Spleen (tissue), 11 donors: ENCODE measurements around the gene SURF2. TPM values are rescaled to one million over a fixed set of nuclear protein-coding genes. Genes with fewer than 3 reads are reported as not detected.
A peak's percentile ranks its signal among the peaks of the same experiment; 100 is the strongest.

ENCODE experiments used
- DNase-seq: peaks from one replicate; pipeline ENCODE4 v3.0.0-alpha.2; 2020
- H3K27ac ChIP-seq, 8 donors: fragments of 200-600 bp; sonication (generic) in 7 of 8; 1 replicate in 4 of 8; 2 replicates in 4 of 8; pipeline versions ENCODE4 v1.5.0 to v1.8.0; 2016 to 2021; ENCODE audit warnings: inconsistent platforms in 4 of 8, mild to moderate bottlenecking in 4 of 8, moderate library complexity in 1 of 8
- H3K27me3 ChIP-seq, 7 donors: fragments of 200-600 bp; sonication (generic) in 6 of 7; replicated peaks in 1 of 7; 1 replicate in 4 of 7; 2 replicates in 3 of 7; pipeline versions ENCODE4 v1.5.0 to v1.8.0; 2016 to 2021; ENCODE audit warnings: inconsistent platforms in 3 of 7, mild to moderate bottlenecking in 1 of 7
- H3K36me3 ChIP-seq, 6 donors: fragments of 200-600 bp; sonication (generic) in 5 of 6; 1 replicate in 4 of 6; 2 replicates in 2 of 6; pipeline versions ENCODE4 v1.5.0 to v1.8.0; 2016 to 2021; ENCODE audit warnings: inconsistent platforms in 2 of 6
- H3K4me1 ChIP-seq, 6 donors: fragments of 200-600 bp; sonication (generic) in 5 of 6; 1 replicate in 3 of 6; 2 replicates in 3 of 6; pipeline versions ENCODE4 v1.5.0 to v1.8.0; 2016 to 2021; ENCODE audit warnings: inconsistent platforms in 3 of 6
- H3K4me3 ChIP-seq, 8 donors: fragments of 200-600 bp; sonication (generic) in 7 of 8; 1 replicate in 4 of 8; 2 replicates in 4 of 8; pipeline versions ENCODE4 v1.5.0 to v1.8.0; 2016 to 2021; ENCODE audit warnings: inconsistent platforms in 4 of 8, mild to moderate bottlenecking in 4 of 8, moderate library complexity in 2 of 8
- H3K9me3 ChIP-seq, 8 donors: fragments of 200-600 bp; sonication (generic) in 7 of 8; 1 replicate in 4 of 8; 2 replicates in 4 of 8; pipeline versions ENCODE4 v1.5.0 to v1.8.0; 2016 to 2021; ENCODE audit warnings: inconsistent platforms in 4 of 8
- CTCF ChIP-seq, 11 experiments: fragments of 200-600 bp in 7 of 11; fragments of 450-650 bp in 4 of 11; sonication (generic) in 4 of 11; IDR thresholded peaks in 8 of 11; conservative IDR thresholded peaks in 3 of 11; 1 replicate in 7 of 11; 2 replicates in 4 of 11; pipeline versions ENCODE4 v1.4.0 to v1.8.0; 2016 to 2021; ENCODE audit warnings: antibody characterized with exemption in 11 of 11, inconsistent platforms in 4 of 11, mild to moderate bottlenecking in 1 of 11
- POLR2A ChIP-seq, 3 donors: fragments of 450-650 bp; IDR thresholded peaks; one replicate each; pipeline ENCODE4 v1.5.1; 2017; ENCODE audit warnings: antibody characterized with exemption in 3 of 3, mild to moderate bottlenecking in 1 of 3
- POLR2AphosphoS5 ChIP-seq, 3 donors: sonication (generic); formaldehyde crosslinking; IDR thresholded peaks; one replicate each; pipeline ENCODE4 v1.5.1; 2017; ENCODE audit warnings: antibody characterized with exemption in 3 of 3
- WGBS, 5 donors: extraction: QIAGEN DNeasy Blood & Tissue Kit in 3 of 5; methylation state at CpG; one replicate each; pipeline versions ENCODE4 v1.1.5 to v1.1.7; 2013 to 2018; 5-methylcytosine and 5-hydroxymethylcytosine counted together
- intact Hi-C: fragments of 100-400 bp; cut with DNase I; formaldehyde crosslinking; loops from one replicate; pipeline ENCODE4 v1.15.0; 2023; ENCODE audit warnings: low total_unique reads
- polyA plus RNA-seq, 3 donors: library from polyadenylated mRNA; stranded (reverse); fragments of 200-250 nt; gene quantifications; one replicate each; pipeline ENCODE4 v1.2.1, GENCODE V29; 2013
- total RNA-seq, 7 donors: library from RNA; depleted of rRNA in 3 of 7; stranded (reverse); fragments of >200 nt in 3 of 7; fragmentation: NEBNext Ultra II Directional in 4 of 7; extraction: Animal tissue kit (Norgen Biotek cat#: 25700) in 4 of 7; gene quantifications; one replicate each; pipeline versions ENCODE4 v1.1.0 to v1.2.1, GENCODE V29; 2016 to 2021
- donor health status: healthy with polysubstance abuse.
- donor health status: DM: no; HTN: no; CAD: no; lungs with moderate emphysema.
- donor health status: DM: no; HTN: no; CAD: no.
- donor health status: Bipolar disorder and iron deficiency.
- donor health status: healthy.
- donor health status: DM: no; HTN: no; CAD: no.
- donor health status: DM: yes; HTN: yes; CAD: no.

SURF2 gene
- total and polyA plus RNA-seq, 10 donors: 6.5 to 32.6 (median 13.9) TPM

GRCh38 chr9:133397895-133398294 lies 41.5 kb downstream of the SURF2 start:
- Histone ChIP-seq H3K27me3 (peaks cover 0 to 21% (median 0%) of the 10 kb centered on the region in 7 donors), H3K9me3 (no peaks in the 10 kb centered on the region), H3K36me3 (peaks cover 0 to 23% (median 0%) of the 10 kb centered on the region in 6 donors), H3K4me1 (peaks cover 0 to 15% (median 0%) of the 10 kb centered on the region in 6 donors), H3K4me3 (no peak overlapping the region), H3K27ac (no peak overlapping the region)
- DNase-seq: no peak
- TF ChIP-seq CTCF (IDR thresholded peaks at IDR 0.05 in 8 of 11, conservative IDR thresholded peaks at IDR 0.05 in 3 of 11): no peak
- TF ChIP-seq POLR2AphosphoS5 (IDR thresholded peaks at IDR 0.05): peak in 2 of 3 donors; percentile 8 to 46
- 68 to 87% (median 72%) methylated on average over 5 to 9 of the region's 9 CpGs for WGBS, 5 donors
- intact Hi-C loops: no loop called here

- Histone ChIP-seq H3K4me3 (no peak overlapping the region), H3K27me3 (no peaks in the 10 kb centered on the region), H3K4me1 (peaks cover 0 to 6% (median 0%) of the 10 kb centered on the region in 6 donors), H3K27ac (no peak overlapping the region), H3K9me3 (no peaks in the 10 kb centered on the region), H3K36me3 (peaks cover 0 to 45% (median 15%) of the 10 kb centered on the region in 6 donors)
- DNase-seq: no peak
- peak in 2 of 3 donors; percentile 33 to 66 for TF ChIP-seq POLR2AphosphoS5 (IDR thresholded peaks at IDR 0.05)
- no peak for TF ChIP-seq CTCF (IDR thresholded peaks at IDR 0.05 in 8 of 11, conservative IDR thresholded peaks at IDR 0.05 in 3 of 11)
- 82 to 89% (median 88%) methylated on average over 10 to 12 of the region's 12 CpGs for WGBS, 5 donors
- intact Hi-C loops: loop anchor here (10.0 kb wide), 1 partner anchor 215 kb away; no protein-coding TSS in a partner anchor
Measured at GRCh38 chr9:133400292-133400691, 43.9 kb downstream of the SURF2 start.

- 73 to 87% (median 85%) methylated on average over 3 to 6 of the region's 6 CpGs for WGBS, 5 donors
- Histone ChIP-seq H3K4me1 (peaks cover 0 to 3% (median under 1%) of the 10 kb centered on the region in 6 donors), H3K4me3 (no peak overlapping the region), H3K27ac (no peak overlapping the region), H3K27me3 (no peaks in the 10 kb centered on the region), H3K36me3 (peaks cover 0 to 58% (median 28%) of the 10 kb centered on the region in 6 donors), H3K9me3 (no peaks in the 10 kb centered on the region)
- intact Hi-C loops: loop anchor here (10.0 kb wide), 1 partner anchor 217 kb away; no protein-coding TSS in a partner anchor
- DNase-seq: no peak
- TF ChIP-seq POLR2A (IDR thresholded peaks at IDR 0.05): no peak
- peak in 2 of 3 donors; percentile 6 to 55 for TF ChIP-seq POLR2AphosphoS5 (IDR thresholded peaks at IDR 0.05)
Measured at GRCh38 chr9:133401588-133401987, 45.2 kb downstream of the SURF2 start.

DNA sequence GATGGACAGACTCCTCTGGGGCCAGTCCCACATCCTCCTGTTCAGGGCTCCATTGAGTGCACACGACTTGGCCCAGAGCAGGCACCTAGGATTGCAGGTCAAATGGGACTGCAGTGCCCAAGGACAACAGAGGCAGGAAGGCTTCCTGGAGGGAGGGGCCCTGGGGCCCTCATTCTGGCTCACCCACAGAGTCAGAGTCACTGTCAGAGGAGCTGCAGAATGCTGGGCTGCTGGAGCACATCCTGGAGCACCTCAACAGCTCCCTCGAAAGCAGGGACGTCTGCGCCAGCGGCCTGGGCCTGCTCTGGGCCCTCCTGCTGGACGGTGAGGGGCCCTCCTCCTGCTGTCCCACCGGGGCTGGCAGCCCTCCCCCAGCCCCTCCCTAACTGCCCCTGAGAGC lies 46.3 kb downstream of the SURF2 start:
- TF ChIP-seq POLR2AphosphoS5 (IDR thresholded peaks at IDR 0.05) (peak in 1 of 3 donors; percentile 52), CTCF (IDR thresholded peaks at IDR 0.05 in 8 of 11, conservative IDR thresholded peaks at IDR 0.05 in 3 of 11) (no peak)
- Histone ChIP-seq H3K36me3 (peaks cover 0 to 69% (median 35%) of the 10 kb centered on the region in 6 donors), H3K27me3 (no peaks in the 10 kb centered on the region), H3K9me3 (no peaks in the 10 kb centered on the region), H3K4me1 (peaks cover 0 to 12% (median 2%) of the 10 kb centered on the region in 6 donors), H3K27ac (no peak overlapping the region), H3K4me3 (no peak overlapping the region)
- intact Hi-C loops: loop anchor here (10.0 kb wide), 1 partner anchor 218 kb away; no protein-coding TSS in a partner anchor
- no peak for DNase-seq
- 66 to 94% (median 83%) methylated on average over 5 to 7 of the region's 7 CpGs for WGBS, 5 donors
